Measurements from ENCODE around the gene C2CD3.

Gene C2CD3

GRCh38 chr11:73978576-73979086 lies 192.2 kb downstream of the C2CD3 start:
- no peak for DNase-seq

DNA sequence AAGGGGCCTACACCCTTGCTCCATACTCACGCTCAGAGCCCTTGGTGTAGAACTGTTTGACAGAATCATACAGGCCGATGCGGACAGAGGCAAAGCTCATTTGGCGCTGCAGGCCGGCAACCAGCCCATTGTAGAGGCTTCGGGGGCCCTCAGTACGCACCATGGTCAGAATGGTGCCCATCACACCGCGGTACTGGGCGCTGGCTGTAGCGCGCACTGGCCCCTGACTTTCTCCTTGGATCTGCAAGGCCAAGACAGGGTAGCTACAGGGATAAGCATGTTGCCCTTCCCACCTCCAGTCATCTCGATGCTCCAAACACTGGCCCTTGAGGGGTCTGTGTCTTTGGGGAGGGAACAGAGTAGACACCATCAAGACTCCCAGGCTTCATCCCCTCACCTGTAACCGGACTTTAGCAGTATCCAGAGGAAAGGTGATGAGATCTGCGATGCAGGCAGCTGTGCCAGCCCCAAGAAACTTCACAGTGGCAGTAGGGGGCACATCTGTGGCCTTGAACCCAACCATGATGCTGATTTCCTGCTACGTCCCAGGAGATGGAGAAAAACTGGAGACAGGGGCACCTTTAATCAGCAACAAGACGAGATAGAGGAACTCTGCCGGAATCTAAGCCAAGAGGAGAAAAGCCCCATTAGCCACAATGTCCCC lies 192.8 kb downstream of the C2CD3 start:
- no peak for DNase-seq

DNA sequence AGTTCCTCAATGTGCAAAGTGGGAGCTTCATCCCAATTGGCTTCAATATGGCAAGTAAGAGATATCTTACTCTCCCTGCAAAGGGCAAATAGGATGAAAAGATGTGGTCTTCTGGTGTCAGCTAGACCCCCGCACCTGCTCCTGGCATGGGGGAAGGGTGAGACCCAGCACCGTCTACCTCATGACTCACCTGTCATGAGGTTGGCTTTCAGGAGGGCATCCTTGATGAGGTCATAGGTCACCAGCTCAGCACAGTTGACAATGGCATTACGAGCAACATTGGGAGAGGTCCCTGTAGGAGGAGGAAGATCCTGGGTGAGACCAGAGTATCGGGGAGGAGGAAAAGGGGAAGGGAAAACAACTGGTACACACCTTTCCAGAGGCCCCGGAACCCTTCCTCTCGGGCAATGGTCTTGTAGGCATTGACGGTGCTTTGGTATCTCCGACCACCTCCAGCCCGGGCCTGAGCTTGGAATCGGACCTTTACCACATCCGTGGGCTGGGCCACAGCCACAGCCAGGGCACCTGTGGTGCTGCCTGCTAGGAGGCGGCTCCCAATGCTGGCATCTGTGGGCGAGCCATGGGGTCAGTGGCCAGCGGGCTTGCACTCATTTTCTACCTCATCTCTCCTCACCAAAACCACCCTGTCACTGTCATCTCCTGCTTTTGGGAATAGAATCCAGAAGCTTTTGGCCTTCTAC lies 194.2 kb downstream of the C2CD3 start:
- DNase-seq = no peak

DNA sequence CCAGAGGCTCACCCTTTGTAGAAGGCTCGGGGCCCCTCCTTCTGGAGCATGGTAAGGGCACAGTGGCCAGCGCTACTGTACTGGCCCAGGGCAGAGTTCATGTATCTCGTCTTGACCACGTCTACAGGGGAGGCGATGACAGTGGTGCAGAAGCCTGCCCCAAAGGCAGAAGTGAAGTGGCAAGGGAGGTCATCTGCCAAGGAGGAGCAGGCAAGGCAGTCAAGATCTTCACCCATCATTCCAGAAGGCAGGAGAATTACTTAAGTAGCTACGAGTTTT lies 195.4 kb downstream of the C2CD3 start:
- no peak for DNase-seq

DNA sequence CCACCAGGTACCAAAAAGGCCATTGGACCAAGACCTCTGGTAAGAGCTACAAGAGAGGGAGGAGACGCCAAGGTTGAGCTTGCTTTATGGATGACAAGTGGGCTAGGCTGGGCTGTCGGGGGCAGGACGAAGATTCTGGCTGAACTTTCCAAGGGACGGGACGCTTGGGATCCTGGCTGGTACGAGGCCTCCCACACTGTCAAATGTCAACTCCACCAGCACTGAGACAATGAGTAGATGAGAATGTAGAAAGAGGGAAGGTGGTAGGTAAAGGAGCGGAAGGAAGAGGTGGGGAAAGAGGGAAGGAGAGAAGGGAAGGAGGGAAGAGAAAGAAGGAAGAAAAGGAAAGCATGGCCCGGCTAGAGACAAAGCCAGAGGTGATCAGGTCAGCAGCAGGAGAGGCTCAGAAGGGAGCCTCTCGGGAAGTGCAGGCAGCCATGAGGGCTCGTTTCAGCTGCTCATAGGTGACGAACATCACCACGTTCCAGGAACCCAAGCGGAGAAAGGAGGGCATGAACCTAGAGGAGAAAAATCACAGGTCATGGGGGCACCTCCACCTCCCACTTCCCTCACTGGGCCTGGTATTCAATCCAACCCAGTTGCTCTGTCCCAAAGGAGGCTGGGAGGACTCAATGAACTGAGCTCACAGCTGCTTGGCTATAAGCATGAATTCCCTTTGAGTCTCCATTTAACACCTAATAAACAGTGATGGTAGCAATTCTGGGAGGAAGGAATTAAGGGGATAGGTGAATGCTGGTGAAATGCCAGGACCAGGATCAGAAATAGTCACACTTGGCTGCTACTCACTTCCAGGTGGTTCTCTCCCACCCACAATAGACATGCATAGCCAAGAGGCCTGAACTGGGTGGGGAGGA lies 196.0 kb downstream of the C2CD3 start:
- no peak for DNase-seq

GRCh38 chr11:73972620-73973449 lies 198.0 kb downstream of the C2CD3 start:
- DNase-seq = no peak

DNA sequence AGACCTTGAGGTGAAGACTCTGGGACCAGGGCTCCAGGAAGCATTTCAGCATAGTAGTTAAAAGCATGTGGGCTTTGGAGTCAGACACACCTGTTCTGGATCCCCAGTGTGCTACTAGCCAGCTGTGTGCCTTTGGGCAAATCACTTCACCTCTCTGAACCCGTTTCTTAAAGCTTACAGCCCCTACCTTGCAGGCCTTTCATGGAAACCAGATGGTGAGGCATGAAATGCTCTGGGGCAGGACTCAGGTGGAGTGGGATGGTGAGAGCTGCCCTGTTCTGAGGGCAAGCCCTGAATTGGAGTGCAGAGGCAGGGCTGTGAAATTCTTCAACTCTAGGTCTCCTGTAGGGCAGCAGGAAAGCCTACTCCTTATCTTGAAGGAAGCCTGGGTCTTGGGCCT lies 198.6 kb downstream of the C2CD3 start:
- no peak for DNase-seq

GRCh38 chr11:73971175-73971719 lies 199.6 kb downstream of the C2CD3 start:
- DNase-seq = peak; percentile 25

GRCh38 chr11:73969991-73970800 lies 200.6 kb downstream of the C2CD3 start:
- no peak for DNase-seq

- DNase-seq = no peak
Measured at GRCh38 chr11:73969091-73969490, 201.7 kb downstream of the C2CD3 start.

- no peak for DNase-seq
Measured at GRCh38 chr11:73968356-73968966, 202.3 kb downstream of the C2CD3 start.

DNA sequence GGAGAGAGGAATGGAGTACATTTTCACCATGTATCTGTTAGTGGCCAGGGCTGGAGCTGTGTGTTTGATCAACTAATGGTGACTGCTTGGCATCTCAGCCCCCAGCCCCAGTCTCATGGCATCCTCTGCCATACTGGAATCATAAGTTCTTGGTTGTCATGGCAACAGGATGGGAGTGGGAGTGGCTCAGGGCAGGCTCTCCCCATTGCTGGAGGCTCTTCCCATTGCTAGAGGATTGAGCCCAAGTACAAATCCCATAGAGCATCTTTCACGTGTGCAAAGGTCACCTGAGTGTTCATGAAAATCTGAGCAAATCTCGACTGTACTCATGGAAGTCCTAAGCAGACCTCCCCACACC lies 205.1 kb downstream of the C2CD3 start:
- DNase-seq = no peak

GRCh38 chr11:73965076-73965763 lies 205.6 kb downstream of the C2CD3 start:
- no peak for DNase-seq

GRCh38 chr11:73963861-73964260 lies 206.9 kb downstream of the C2CD3 start:
- DNase-seq = no peak
